Esophagus squamous epithelium (tissue), 5 donors: Measurements from ENCODE around the gene EXOC3L2. TPM values are rescaled to one million over a fixed set of nuclear protein-coding genes. Genes with fewer than 3 reads are reported as not detected.
A peak's percentile ranks its signal among the peaks of the same experiment; 100 is the strongest.

ENCODE experiments used
- DNase-seq: peaks from one replicate; lab custom pipeline; 2025; lab: John Stamatoyannopoulos, UW
- H3K27ac ChIP-seq, 4 donors: fragments of 200-600 bp; sonication (generic); one replicate each; pipeline ENCODE4 v1.5.1; 2016 to 2019; ENCODE audit warnings: mild to moderate bottlenecking in 1 of 4
- H3K27me3 ChIP-seq, 4 donors: fragments of 200-600 bp; sonication (generic); 1 replicate in 3 of 4; 2 replicates in 1 of 4; pipeline versions ENCODE4 v1.5.1 to v1.6.0; 2017 to 2021; ENCODE audit warnings: antibody characterized with exemption in 1 of 4
- H3K36me3 ChIP-seq, 3 donors: fragments of 200-600 bp; sonication (generic); one replicate each; pipeline ENCODE4 v1.5.1; 2016 to 2019
- H3K4me1 ChIP-seq, 3 donors: fragments of 200-600 bp; sonication (generic); one replicate each; pipeline ENCODE4 v1.5.1; 2017 to 2019
- H3K4me3 ChIP-seq, 4 donors: fragments of 200-600 bp; sonication (generic); 1 replicate in 3 of 4; 2 replicates in 1 of 4; pipeline ENCODE4 v1.5.1; 2016 to 2019; ENCODE audit warnings: mild to moderate bottlenecking in 2 of 4, moderate library complexity in 1 of 4
- H3K9me3 ChIP-seq, 3 donors: fragments of 200-600 bp; sonication (generic); one replicate each; pipeline ENCODE4 v1.5.1; 2016 to 2019
- POLR2A ChIP-seq, 4 donors: fragments of 450-650 bp; IDR thresholded peaks; one replicate each; pipeline ENCODE4 v1.6.1; 2017; ENCODE audit warnings: antibody characterized with exemption in 4 of 4, mild to moderate bottlenecking in 4 of 4, moderate library complexity in 3 of 4
- WGBS, 2 donors: methylation state at CpG; one replicate each; pipeline ENCODE4 v1.1.5; 2018; 5-methylcytosine and 5-hydroxymethylcytosine counted together
- intact Hi-C: fragments of 100-400 bp; cut with DNase I; formaldehyde crosslinking; loops from one replicate; pipeline ENCODE4 v1.15.0; 2022
- total RNA-seq, 4 donors: library from RNA; depleted of rRNA; stranded (reverse); fragments of >200 nt; gene quantifications; one replicate each; pipeline ENCODE4 v1.1.0, GENCODE V29; 2016
- TF ChIP-seq, protein P1 (sequence below), 6 experiments: fragments of 450-650 bp in 4 of 6; fragments of 200-600 bp in 2 of 6; sonication (generic) in 2 of 6; IDR thresholded peaks; one replicate each; pipeline ENCODE4 v1.5.1; 2016 to 2019; ENCODE audit warnings: antibody characterized with exemption in 6 of 6, mild to moderate bottlenecking in 4 of 6, moderate library complexity in 4 of 6
- donor health status: DM: yes; HTN: yes; CAD: no.

Gene EXOC3L2
- total RNA-seq, 4 donors from 2014 or later = 0.29 to 1.5 (median 0.80) TPM

DNA sequence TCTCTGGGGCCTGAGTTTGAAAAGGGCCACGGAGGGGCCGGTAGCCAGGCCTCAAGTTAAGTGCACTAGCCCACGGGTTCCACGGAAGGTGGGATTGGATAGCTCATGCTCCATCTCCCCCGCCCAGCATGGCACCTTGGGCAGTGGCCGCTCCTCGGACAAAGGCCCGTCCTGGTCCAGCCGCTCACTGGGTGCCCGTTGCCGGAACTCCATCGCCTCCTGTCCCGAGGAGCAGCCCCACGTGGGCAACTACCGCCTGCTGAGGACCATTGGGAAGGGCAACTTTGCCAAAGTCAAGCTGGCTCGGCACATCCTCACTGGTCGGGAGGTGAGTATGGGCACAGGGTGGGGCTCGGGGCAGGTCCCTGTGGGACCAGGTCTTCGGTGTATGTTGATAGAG is 13.7 kb upstream of the EXOC3L2 start:
- Histone ChIP-seq H3K4me3 (no peak overlapping the region), H3K4me1 (peaks cover 3 to 24% (median 7%) of the 10 kb centered on the region in 3 donors), H3K9me3 (no peaks in the 10 kb centered on the region), H3K36me3 (peaks cover 0 to 49% (median 6%) of the 10 kb centered on the region in 3 donors), H3K27ac (no peak overlapping the region), H3K27me3 (no peaks in the 10 kb centered on the region)
- no peak for DNase-seq
- intact Hi-C loops = no loop called here
- WGBS, 2 donors = 96% methylated on average over 6 to 13 of the region's 19 CpGs
- TF ChIP-seq, protein P1, sequence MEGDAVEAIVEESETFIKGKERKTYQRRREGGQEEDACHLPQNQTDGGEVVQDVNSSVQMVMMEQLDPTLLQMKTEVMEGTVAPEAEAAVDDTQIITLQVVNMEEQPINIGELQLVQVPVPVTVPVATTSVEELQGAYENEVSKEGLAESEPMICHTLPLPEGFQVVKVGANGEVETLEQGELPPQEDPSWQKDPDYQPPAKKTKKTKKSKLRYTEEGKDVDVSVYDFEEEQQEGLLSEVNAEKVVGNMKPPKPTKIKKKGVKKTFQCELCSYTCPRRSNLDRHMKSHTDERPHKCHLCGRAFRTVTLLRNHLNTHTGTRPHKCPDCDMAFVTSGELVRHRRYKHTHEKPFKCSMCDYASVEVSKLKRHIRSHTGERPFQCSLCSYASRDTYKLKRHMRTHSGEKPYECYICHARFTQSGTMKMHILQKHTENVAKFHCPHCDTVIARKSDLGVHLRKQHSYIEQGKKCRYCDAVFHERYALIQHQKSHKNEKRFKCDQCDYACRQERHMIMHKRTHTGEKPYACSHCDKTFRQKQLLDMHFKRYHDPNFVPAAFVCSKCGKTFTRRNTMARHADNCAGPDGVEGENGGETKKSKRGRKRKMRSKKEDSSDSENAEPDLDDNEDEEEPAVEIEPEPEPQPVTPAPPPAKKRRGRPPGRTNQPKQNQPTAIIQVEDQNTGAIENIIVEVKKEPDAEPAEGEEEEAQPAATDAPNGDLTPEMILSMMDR (IDR thresholded peaks at IDR 0.05) = no peak
- no peak for TF ChIP-seq POLR2A (IDR thresholded peaks at IDR 0.05)

DNA sequence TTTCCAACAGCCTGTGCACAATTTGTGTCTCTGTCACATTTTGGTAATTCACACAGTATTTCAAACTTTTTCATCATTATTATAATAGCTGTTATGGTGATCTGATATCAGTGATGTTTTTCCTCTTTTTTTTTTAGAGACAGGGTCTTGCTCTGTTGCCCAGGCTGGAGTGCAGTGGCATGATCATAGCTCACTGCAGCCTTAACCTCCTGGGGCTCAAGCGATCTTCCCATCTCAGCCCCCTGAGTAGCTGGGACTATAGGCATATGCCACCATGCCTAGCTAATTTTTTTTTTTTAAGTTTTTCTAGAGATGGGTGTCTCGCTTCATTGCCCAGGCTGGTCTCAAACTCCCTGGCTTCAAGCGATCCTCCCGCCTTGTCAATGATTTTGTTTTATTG is 11.6 kb upstream of the EXOC3L2 start:
- Histone ChIP-seq H3K27ac (no peak overlapping the region), H3K27me3 (no peaks in the 10 kb centered on the region), H3K4me3 (no peak overlapping the region), H3K4me1 (peaks cover 23 to 44% (median 24%) of the 10 kb centered on the region in 3 donors), H3K9me3 (no peaks in the 10 kb centered on the region), H3K36me3 (peaks cover 0 to 38% (median 6%) of the 10 kb centered on the region in 3 donors)
- WGBS, 2 donors = 97 to 100% methylated on average over 4 of the region's 4 CpGs
- DNase-seq = no peak
- TF ChIP-seq, protein P1 (IDR thresholded peaks at IDR 0.05) = no peak
- intact Hi-C loops = no loop called here

DNA sequence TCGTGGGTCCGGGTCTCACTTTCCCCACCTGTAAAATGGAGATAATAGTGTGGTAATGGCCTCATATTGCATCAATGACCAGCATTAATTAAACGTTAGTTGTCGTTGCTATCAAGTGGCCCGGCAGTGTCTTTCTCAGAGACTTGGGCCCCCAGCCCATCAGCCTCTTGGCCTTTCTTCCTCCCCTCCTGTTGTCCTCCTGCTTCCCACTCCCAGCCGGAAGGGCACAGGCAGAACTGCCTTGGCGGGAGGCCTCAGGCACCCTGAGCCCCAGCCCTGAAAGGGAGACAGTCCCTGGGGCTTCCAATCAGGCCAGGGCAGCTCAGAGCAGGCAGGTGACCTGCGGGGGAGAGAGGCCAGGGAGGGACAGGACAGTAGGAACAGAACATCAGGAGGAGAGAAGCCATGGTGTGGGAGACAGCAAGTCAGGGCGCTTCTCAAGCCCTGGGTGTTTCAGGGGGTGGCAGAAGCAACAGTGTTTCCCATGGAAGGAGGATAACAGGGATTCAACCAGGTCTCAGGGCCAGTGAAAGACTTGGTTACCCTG is 10.5 kb upstream of the EXOC3L2 start:
- intact Hi-C loops = no loop called here
- Histone ChIP-seq H3K27ac (no peak overlapping the region), H3K9me3 (no peaks in the 10 kb centered on the region), H3K27me3 (no peaks in the 10 kb centered on the region), H3K4me3 (no peak overlapping the region), H3K36me3 (peaks cover 0 to 32% (median 6%) of the 10 kb centered on the region in 3 donors), H3K4me1 (peaks cover 23 to 49% (median 27%) of the 10 kb centered on the region in 3 donors)
- no peak for DNase-seq
- TF ChIP-seq POLR2A (IDR thresholded peaks at IDR 0.05) = no peak
- 87 to 97% methylated on average over 5 to 7 of the region's 9 CpGs for WGBS, 2 donors

DNA sequence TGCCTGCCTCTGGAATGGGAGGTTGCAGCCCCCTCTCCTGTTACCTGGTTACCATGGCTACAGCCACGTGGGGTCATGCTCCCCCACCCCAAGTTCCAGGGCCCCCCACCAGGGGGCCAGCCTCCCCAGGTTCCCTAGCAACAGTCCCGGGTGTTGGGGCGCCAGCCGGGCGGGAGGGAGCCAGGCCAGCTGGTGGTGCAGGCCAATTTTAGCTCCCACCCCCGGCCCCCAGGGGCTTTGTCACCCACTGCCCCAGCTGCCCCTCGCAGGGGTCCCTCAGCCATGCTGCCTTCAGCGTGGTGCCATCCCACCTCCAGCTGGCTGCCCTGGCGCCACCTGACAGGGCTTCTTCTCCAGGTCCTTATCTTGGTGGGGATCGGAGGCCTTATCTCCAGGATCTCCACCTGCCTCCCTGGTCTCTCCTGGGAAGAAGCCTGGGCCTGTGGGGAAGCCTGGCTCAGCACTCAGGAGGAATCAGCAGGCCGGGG is 8.9 kb upstream of the EXOC3L2 start:
- peaks cover 31 to 59% (median 33%) of the 10 kb centered on the region in 3 donors for H3K4me1 ChIP-seq
- H3K27ac ChIP-seq = no peak overlapping the region
- TF ChIP-seq, protein P1 (IDR thresholded peaks at IDR 0.05) = no peak
- TF ChIP-seq POLR2A (IDR thresholded peaks at IDR 0.05) = no peak
- peaks cover 0 to 17% (median 4%) of the 10 kb centered on the region in 3 donors for H3K36me3 ChIP-seq
- WGBS, 2 donors = 12 to 60% methylated on average over 3 of the region's 11 CpGs
- H3K27me3 ChIP-seq = no peaks in the 10 kb centered on the region
- H3K4me3 ChIP-seq = no peak overlapping the region
- no peaks in the 10 kb centered on the region for H3K9me3 ChIP-seq
- intact Hi-C loops = no loop called here
- no peak for DNase-seq

DNA sequence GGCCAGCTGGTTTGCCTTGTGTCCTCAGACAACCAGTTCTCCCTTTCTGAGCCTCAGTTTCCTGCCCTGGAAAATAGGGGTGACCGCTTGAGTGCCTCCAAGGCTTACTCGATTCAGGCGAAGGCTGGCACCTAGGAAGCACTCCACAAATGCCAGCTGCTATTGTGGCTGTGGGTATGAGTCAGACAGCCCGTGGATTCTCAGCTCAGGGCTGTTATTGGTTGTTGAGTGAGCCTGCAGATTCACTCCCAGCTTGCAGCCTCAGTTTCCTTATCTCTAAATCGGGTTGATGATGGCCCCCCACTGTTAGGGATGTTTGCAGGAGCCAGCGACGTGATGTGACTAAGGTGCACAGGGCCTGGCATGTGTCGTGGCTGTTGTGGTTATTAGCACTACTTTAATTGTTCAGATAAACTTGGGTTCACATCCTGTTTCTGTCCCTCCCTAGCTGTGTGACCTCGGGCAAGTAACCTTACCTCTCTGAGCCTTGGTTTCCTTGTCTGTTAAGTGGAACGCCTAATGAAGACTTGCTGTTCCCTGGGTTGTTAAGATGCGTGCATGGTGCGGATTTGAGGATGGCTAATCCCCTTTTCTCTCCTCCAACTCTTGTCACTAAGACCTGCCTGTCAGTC is 8.3 kb upstream of the EXOC3L2 start:
- Histone ChIP-seq H3K27me3 (no peaks in the 10 kb centered on the region), H3K27ac (peak overlapping the region in 2 of 4 donors; percentile 93), H3K9me3 (no peaks in the 10 kb centered on the region), H3K36me3 (peaks cover 0 to 11% (median 0%) of the 10 kb centered on the region in 3 donors), H3K4me3 (peak overlapping the region in 1 of 4 donors; percentile 98), H3K4me1 (peaks cover 31 to 65% (median 33%) of the 10 kb centered on the region in 3 donors)
- DNase-seq = no peak
- TF ChIP-seq, protein P1 (IDR thresholded peaks at IDR 0.05) = no peak
- no peak for TF ChIP-seq POLR2A (IDR thresholded peaks at IDR 0.05)
- WGBS, 2 donors = 38 to 57% methylated on average over 7 to 9 of the region's 12 CpGs
- intact Hi-C loops = no loop called here
